Thoracic aorta (tissue), 2 donors: Measurements from ENCODE around the gene SHC1. TPM values are rescaled to one million over a fixed set of nuclear protein-coding genes. Genes with fewer than 3 reads are reported as not detected.
A peak's percentile ranks its signal among the peaks of the same experiment; 100 is the strongest.

ENCODE experiments used
- ATAC-seq: fragments of 150-250 bp; one replicate; pipeline ENCODE4 v1.8.0; 2017; ENCODE audit warnings: low read depth; ENCODE audit not compliant: insufficient number of reproducible peaks, low FRiP score
- DNase-seq: peaks from one replicate; pipeline ENCODE4 v3.0.0-alpha.2; 2020; ENCODE audit warnings: low spot score
- H3K27ac ChIP-seq, 2 donors: fragments of 200-600 bp; sonication (generic); 1 replicate in 1 of 2; 2 replicates in 1 of 2; pipeline ENCODE4 v1.5.1; 2016; ENCODE audit warnings: mild to moderate bottlenecking in 2 of 2, moderate library complexity in 2 of 2
- H3K27me3 ChIP-seq: fragments of 200-600 bp; sonication (generic); replicated peaks from 2 replicates; pipeline ENCODE4 v1.6.0; 2016; ENCODE audit warnings: mild to moderate bottlenecking; ENCODE audit not compliant: insufficient read depth
- H3K36me3 ChIP-seq: fragments of 200-600 bp; sonication (generic); one replicate; pipeline ENCODE4 v1.5.1; 2016
- H3K4me1 ChIP-seq, 2 donors: fragments of 200-600 bp; sonication (generic); 1 replicate in 1 of 2; 2 replicates in 1 of 2; pipeline versions ENCODE4 v1.5.1 to v1.6.0; 2016; ENCODE audit warnings: low read depth in 2 of 2, mild to moderate bottlenecking in 1 of 2; ENCODE audit not compliant: control insufficient read depth in 1 of 2
- H3K4me3 ChIP-seq: fragments of 200-600 bp; sonication (generic); 2 replicates; pipeline ENCODE4 v1.5.1; 2016; ENCODE audit warnings: mild to moderate bottlenecking
- H3K9me3 ChIP-seq: fragments of 200-600 bp; sonication (generic); 2 replicates; pipeline ENCODE4 v1.5.1; 2016
- CTCF ChIP-seq: fragments of 200-600 bp; sonication (generic); IDR thresholded peaks from one replicate; pipeline ENCODE4 v1.5.1; 2019; ENCODE audit warnings: antibody characterized with exemption
- total RNA-seq, 2 donors: library from RNA; depleted of rRNA; stranded (reverse); fragments of >200 nt; gene quantifications; one replicate each; pipeline versions ENCODE4 v1.1.0 to v1.2.3, GENCODE V29; 2016

The SHC1 gene
- total RNA-seq, 2 donors from 2014 or later, result 129 to 174 TPM

GRCh38 chr1:154941333-154942013 is 29.1 kb downstream of the SHC1 start:
- ATAC-seq, result no peak
- no peak overlapping the region for H3K4me3 ChIP-seq
- no peak for DNase-seq
- no peaks in the 10 kb centered on the region for H3K9me3 ChIP-seq
- H3K36me3 ChIP-seq, result peaks cover 2% of the 10 kb centered on the region
- no peaks in the 10 kb centered on the region for H3K27me3 ChIP-seq
- peak overlapping the region in 1 of 2 donors; percentile 30 for H3K27ac ChIP-seq
- TF ChIP-seq CTCF, result no peak
- peaks cover 12 to 30% of the 10 kb centered on the region in 2 donors for H3K4me1 ChIP-seq

DNA sequence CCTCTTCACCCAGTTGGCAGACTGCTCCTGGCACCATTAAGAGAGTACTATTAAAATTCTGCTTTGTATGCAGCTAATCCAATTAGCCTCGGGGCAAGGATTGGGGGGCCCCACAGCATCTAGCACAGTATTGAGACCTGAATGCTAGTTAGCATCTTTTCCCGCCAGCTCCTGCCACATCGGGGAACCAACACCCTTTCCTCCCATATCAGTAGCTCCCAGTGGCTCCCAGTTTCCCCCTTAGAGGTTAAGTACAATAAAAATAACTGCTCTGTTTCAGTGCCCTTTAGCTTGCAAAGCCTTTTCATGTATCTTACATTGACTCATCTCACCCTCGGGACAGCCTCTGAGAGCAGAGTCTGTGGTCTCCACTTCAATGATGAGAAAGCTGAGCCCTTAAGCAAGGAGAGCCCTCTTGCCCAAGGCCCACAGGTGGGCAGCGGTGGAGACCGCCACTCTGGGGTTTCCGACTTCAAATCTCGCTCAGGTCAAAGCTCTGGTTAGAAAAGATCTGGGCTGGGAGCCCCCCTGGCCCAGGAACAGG is 29.8 kb downstream of the SHC1 start:
- H3K36me3 ChIP-seq, result no peaks in the 10 kb centered on the region
- H3K27me3 ChIP-seq, result no peaks in the 10 kb centered on the region
- DNase-seq (no peak), ATAC-seq (no peak)
- H3K4me3 ChIP-seq, result no peak overlapping the region
- no peaks in the 10 kb centered on the region for H3K9me3 ChIP-seq
- H3K4me1 ChIP-seq, result peaks cover 12 to 34% of the 10 kb centered on the region in 2 donors
- peak overlapping the region in 1 of 2 donors; percentile 16 for H3K27ac ChIP-seq
- no peak for TF ChIP-seq CTCF

DNA sequence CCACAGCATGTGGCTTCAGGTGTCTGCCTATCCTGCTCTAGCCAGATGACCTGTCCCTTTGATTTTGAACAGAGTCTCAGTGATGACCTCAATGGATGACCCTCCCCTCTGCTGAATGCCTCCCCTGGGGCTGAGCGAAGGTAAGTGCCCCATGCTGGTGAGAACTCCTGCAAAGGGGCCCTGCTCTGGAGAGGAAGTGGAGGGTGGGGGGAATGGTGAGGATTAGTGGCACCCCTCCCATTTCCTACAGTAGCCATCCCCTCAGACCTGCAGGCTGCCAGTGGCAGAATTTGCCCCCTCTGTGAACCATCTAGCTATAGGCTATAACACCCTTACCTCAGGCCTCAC is 30.4 kb downstream of the SHC1 start:
- Histone ChIP-seq H3K4me1 (peaks cover 15 to 40% of the 10 kb centered on the region in 2 donors), H3K27ac (peak overlapping the region in 1 of 2 donors; percentile 16), H3K9me3 (no peaks in the 10 kb centered on the region), H3K27me3 (no peaks in the 10 kb centered on the region), H3K36me3 (no peaks in the 10 kb centered on the region), H3K4me3 (no peak overlapping the region)
- DNase-seq (no peak), ATAC-seq (no peak)
- TF ChIP-seq CTCF, result no peak

DNA sequence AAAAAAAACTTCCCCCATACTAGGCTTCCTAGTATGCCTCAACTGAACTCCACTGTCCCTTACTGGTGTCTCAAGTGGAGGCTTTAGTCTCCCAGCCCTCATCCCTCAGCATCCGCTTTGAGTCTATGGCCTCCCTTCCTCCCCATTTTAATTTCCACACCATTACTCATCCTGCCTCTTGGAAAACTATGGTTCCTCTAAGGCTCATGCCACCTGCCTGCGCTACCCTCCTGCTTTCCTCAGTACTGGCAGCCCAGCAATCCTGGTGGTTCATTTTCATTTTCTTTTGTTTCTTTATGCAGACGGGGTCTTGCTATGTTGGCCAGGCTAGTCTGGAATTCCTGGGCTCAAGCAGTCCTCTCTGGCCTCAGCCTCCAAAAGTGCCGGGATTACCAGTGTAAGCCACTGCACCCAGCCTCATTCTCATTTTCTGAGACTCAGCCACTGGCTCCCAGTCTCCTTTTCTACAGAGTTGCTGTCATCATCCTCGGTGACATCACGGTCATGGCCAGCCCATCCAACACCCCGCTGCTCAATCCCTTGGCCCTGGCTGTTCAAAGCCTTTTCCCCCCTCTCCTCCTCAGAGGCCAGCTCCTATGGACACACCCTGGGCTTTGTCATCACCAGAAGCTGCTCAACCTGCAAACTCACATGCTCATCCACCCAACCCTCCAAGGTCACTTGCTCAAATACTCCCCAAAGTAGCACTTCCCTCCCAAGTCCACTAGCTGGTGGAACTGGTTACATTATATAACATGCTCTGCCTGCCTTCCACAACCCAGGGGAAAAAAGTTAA is 31.7 kb downstream of the SHC1 start:
- peaks cover 11 to 35% of the 10 kb centered on the region in 2 donors for H3K4me1 ChIP-seq

More for the DNA sequence above, 31.7 kb downstream of the SHC1 start:
- TF ChIP-seq CTCF, result no peak
- no peak overlapping the region for H3K4me3 ChIP-seq
- no peaks in the 10 kb centered on the region for H3K36me3 ChIP-seq
- H3K27ac ChIP-seq, result peak overlapping the region; percentile 96 to 98
- no peaks in the 10 kb centered on the region for H3K27me3 ChIP-seq
- H3K9me3 ChIP-seq, result no peaks in the 10 kb centered on the region
- DNase-seq (no peak), ATAC-seq (no peak)
